IPS DF 6.9 (cell line): ENCODE data around the gene FAM241A.
A peak's percentile ranks its signal among the peaks of the same experiment; 100 is the strongest.

Experiments used
- DNase-seq: peaks from one replicate; pipeline ENCODE4 v3.0.0-alpha.2; 2013; ENCODE audit warnings: low read depth, low spot score
- H3K27ac ChIP-seq: one replicate; pipeline ENCODE4 v1.5.1; 2013; ENCODE audit warnings: low read length, control low read depth
- H3K27me3 ChIP-seq: 2 replicates; pipeline ENCODE4 v1.6.1; 2013; ENCODE audit warnings: mild to moderate bottlenecking, low read length; ENCODE audit not compliant: control insufficient read depth, insufficient read depth
- H3K36me3 ChIP-seq: 2 replicates; pipeline ENCODE4 v1.6.1; 2013; ENCODE audit warnings: low read length; ENCODE audit not compliant: control insufficient read depth, insufficient read depth
- H3K4me1 ChIP-seq: 2 replicates; pipeline ENCODE4 v1.6.1; 2013; ENCODE audit warnings: low read length; ENCODE audit not compliant: control insufficient read depth, insufficient read depth
- H3K4me3 ChIP-seq: 2 replicates; pipeline ENCODE4 v1.5.1; 2013; ENCODE audit warnings: mild to moderate bottlenecking, low read length
- H3K9me3 ChIP-seq: 2 replicates; pipeline ENCODE4 v1.6.1; 2013; ENCODE audit warnings: low read length, inconsistent platforms; ENCODE audit not compliant: control insufficient read depth, insufficient read depth
- WGBS: extraction: QIAGEN DNeasy Blood & Tissue Kit; methylation state at CpG from one replicate; pipeline ENCODE4 v1.1.7; 2013; ENCODE audit warnings: mixed read lengths, missing lambda C conversion rate; ENCODE audit not compliant: insufficient read length, insufficient coverage; 5-methylcytosine and 5-hydroxymethylcytosine counted together

The FAM241A gene

GRCh38 chr4:112138538-112138937 is 6.7 kb upstream of the FAM241A start:
- Histone ChIP-seq H3K27ac (no peak overlapping the region), H3K36me3 (no peaks in the 10 kb centered on the region), H3K4me3 (no peak overlapping the region), H3K4me1 (no peaks in the 10 kb centered on the region), H3K27me3 (no peaks in the 10 kb centered on the region), H3K9me3 (no peaks in the 10 kb centered on the region)
- DNase-seq = no peak

DNA sequence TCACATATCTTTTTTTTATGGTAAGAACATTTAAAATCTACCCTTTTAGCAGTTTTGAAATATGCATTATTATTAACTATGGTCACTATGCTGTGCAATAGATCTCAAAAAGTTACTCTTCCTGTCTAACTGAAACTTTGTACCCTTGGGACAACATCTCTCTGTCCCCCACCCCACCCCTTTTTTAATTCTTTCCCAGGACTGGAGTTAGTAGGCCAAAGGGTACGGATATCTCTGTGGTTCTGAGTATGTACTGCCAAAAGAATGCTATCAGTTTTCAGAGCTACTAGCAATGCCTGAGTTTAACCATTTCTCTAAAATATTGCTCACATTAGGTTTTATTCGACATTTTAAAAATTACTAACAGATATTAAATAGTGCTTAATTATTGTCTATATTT is 4.7 kb upstream of the FAM241A start:
- Histone ChIP-seq H3K27me3 (no peaks in the 10 kb centered on the region), H3K4me1 (no peaks in the 10 kb centered on the region), H3K4me3 (no peak overlapping the region), H3K36me3 (no peaks in the 10 kb centered on the region), H3K9me3 (no peaks in the 10 kb centered on the region), H3K27ac (no peak overlapping the region)
- no CpG with 5 or more reads among the region's 2 CpGs for WGBS
- no peak for DNase-seq

- H3K9me3 ChIP-seq = no peaks in the 10 kb centered on the region
- no peak overlapping the region for H3K27ac ChIP-seq
- H3K27me3 ChIP-seq = no peaks in the 10 kb centered on the region
- no peak for DNase-seq
- H3K4me1 ChIP-seq = peaks cover 2% of the 10 kb centered on the region; the same call in 1 of the 2 replicates
- WGBS = no CpG with 5 or more reads among the region's 6 CpGs
- no peaks in the 10 kb centered on the region for H3K36me3 ChIP-seq
- no peak overlapping the region for H3K4me3 ChIP-seq
Measured at GRCh38 chr4:112141366-112142138, 3.7 kb upstream of the FAM241A start.

DNA sequence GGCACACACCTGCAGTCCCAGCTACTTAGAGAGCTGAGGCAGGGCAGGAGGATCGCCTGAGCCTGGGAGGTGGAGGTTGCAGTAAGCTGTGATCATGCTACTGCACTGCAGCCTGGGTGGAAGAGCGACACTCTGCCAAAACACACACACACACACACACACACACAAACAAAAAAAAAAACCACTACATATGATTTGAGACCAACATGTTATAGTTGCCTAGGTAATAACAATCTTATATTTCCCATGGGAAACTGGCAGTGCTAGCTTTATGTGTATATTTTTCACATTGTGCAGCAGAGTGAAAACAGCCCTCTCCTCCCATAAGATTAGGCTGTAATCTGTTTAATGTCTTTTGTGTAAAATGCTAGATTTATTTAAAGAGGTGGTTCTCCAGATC is 3.1 kb upstream of the FAM241A start:
- peaks cover 2% of the 10 kb centered on the region; the same call in 1 of the 2 replicates for H3K4me1 ChIP-seq
- H3K27ac ChIP-seq = no peak overlapping the region
- DNase-seq = no peak
- no peaks in the 10 kb centered on the region for H3K27me3 ChIP-seq
- no peak overlapping the region for H3K4me3 ChIP-seq
- H3K36me3 ChIP-seq = no peaks in the 10 kb centered on the region
- WGBS = no CpG with 5 or more reads among the region's 2 CpGs
- no peaks in the 10 kb centered on the region for H3K9me3 ChIP-seq

DNA sequence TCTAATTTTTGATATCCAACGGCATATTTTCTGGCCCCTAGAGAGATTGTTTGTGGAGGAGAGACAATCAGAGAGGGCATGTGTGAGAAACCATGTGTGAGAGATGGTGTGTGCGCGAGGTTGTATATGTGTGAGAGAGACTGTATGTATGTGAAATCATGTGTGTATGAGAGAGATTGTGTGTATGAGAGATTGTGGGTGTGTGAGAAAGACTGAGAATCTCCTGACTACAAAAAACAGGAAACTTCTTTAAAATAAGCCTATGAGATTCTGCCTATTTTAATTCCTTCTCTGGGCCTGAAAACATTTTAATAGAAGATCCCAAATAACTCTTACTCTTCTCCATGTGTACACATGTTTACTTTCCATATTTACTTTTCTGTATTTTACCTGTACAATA is 1.5 kb upstream of the FAM241A start:
- peaks cover 2% of the 10 kb centered on the region; the same call in 1 of the 2 replicates for H3K4me1 ChIP-seq
- H3K36me3 ChIP-seq = no peaks in the 10 kb centered on the region
- WGBS = 100% methylated on average over 2 of the region's 3 CpGs
- H3K9me3 ChIP-seq = no peaks in the 10 kb centered on the region
- H3K27ac ChIP-seq = no peak overlapping the region
- H3K4me3 ChIP-seq = no peak overlapping the region
- H3K27me3 ChIP-seq = no peaks in the 10 kb centered on the region
- no peak for DNase-seq

- no peaks in the 10 kb centered on the region for H3K9me3 ChIP-seq
- no peaks in the 10 kb centered on the region for H3K27me3 ChIP-seq
- DNase-seq = no peak
- no peak overlapping the region; the same call in 1 of the 2 replicates for H3K4me3 ChIP-seq
- no peak overlapping the region for H3K27ac ChIP-seq
- peaks cover 2% of the 10 kb centered on the region; the same call in 1 of the 2 replicates for H3K4me1 ChIP-seq
- WGBS = 100% methylated on average over 5 of the region's 20 CpGs
- no peaks in the 10 kb centered on the region for H3K36me3 ChIP-seq
Measured at GRCh38 chr4:112144546-112145325, 518 bp upstream of the FAM241A start.

DNA sequence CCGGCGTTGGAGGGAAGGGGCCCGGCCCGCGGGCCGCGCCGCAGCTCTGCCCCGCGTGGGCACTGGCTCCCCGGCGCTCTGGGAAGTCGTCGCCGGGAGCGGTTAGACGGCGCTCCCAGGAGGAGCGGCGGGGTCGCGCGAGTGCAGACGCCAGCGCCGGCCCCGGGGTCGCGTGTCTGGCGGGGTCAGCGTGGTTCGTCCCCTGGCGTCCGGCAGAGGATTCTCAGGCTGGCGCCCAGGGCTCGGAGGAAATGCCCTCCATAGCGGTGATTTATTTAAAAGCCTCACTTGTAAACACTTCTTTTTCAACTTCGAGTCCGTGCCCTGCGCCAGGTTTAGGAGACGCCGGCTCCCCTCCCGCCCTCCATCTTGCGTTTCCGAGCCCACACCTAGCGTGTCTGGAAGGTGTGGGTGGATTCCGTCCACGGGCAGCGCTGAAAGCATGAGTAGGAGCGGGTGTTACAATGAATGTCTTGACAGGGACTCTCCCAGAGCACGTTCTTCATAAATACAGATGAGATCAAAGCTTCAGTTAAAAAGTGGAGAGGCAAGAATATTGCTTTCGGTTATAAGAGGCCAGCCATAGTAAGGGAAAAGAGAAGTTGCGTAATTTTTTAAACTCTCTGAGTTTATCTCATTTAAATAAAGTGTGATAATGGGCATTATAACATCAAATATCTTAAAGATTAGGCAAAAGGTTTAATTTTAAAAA is 692 bp downstream of the FAM241A start:
- Histone ChIP-seq H3K4me1 (peaks cover 2% of the 10 kb centered on the region; the same call in 1 of the 2 replicates), H3K27me3 (no peaks in the 10 kb centered on the region), H3K36me3 (no peaks in the 10 kb centered on the region), H3K27ac (no peak overlapping the region), H3K4me3 (peak overlapping the region; percentile 66), H3K9me3 (no peaks in the 10 kb centered on the region)
- no CpG with 5 or more reads among the region's 53 CpGs for WGBS
- DNase-seq = no peak

GRCh38 chr4:112146502-112146813 is 1.2 kb downstream of the FAM241A start:
- H3K36me3 ChIP-seq = no peaks in the 10 kb centered on the region
- WGBS = no CpG with 5 or more reads among the region's 2 CpGs
- DNase-seq = no peak
- H3K4me3 ChIP-seq = no peak overlapping the region
- H3K27ac ChIP-seq = no peak overlapping the region
- peaks cover 2% of the 10 kb centered on the region; the same call in 1 of the 2 replicates for H3K4me1 ChIP-seq
- no peaks in the 10 kb centered on the region for H3K27me3 ChIP-seq
- H3K9me3 ChIP-seq = no peaks in the 10 kb centered on the region

DNA sequence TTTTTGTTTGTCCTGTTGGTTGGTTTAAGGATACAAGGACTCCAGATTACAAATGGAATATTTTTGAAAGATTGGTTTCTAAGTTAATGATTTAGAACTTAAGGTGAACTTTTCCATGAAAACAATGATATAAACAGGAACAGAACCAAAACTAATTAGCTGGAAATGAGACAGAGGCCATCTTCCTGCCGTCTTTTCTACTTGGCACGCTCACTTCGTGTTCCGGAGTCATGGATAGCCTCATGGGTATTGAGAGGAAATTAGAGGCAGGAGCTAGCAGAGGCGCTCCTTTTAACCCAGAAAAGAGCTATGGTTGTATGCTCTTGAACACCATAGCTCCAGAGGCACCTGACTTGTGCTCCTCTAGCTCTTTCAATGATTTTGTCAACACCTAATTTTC is 2.4 kb downstream of the FAM241A start:
- no CpG with 5 or more reads among the region's 5 CpGs for WGBS
- no peak for DNase-seq
- no peaks in the 10 kb centered on the region for H3K36me3 ChIP-seq
- H3K27ac ChIP-seq = no peak overlapping the region
- H3K4me1 ChIP-seq = peaks cover 2% of the 10 kb centered on the region; the same call in 1 of the 2 replicates
- no peak overlapping the region for H3K4me3 ChIP-seq
- no peaks in the 10 kb centered on the region for H3K27me3 ChIP-seq
- no peaks in the 10 kb centered on the region for H3K9me3 ChIP-seq

- WGBS = no CpG with 5 or more reads among the region's 5 CpGs
- peaks cover 2% of the 10 kb centered on the region; the same call in 1 of the 2 replicates for H3K4me1 ChIP-seq
Measured at GRCh38 chr4:112150920-112151319, 5.7 kb downstream of the FAM241A start.

More at GRCh38 chr4:112150920-112151319, 5.7 kb downstream of the FAM241A start:
- Histone ChIP-seq H3K9me3 (no peaks in the 10 kb centered on the region), H3K27ac (no peak overlapping the region), H3K36me3 (no peaks in the 10 kb centered on the region), H3K4me3 (no peak overlapping the region), H3K27me3 (no peaks in the 10 kb centered on the region)
- DNase-seq = no peak
